A549 (cell line): ENCODE data around the gene CAPN8.

ENCODE experiments used
- CEBPB ChIP-seq, 2 experiments: fragments of >200 bp in 1 of 2; sonication (Bioruptor Twin) in 1 of 2; formaldehyde crosslinking in 1 of 2; IDR thresholded peaks; 2 replicates each; pipeline ENCODE4 v1.6.1; 2012 to 2016
- CTCF ChIP-seq: fragments of >200 bp; sonication (Bioruptor Twin); formaldehyde crosslinking; IDR thresholded peaks from 3 replicates; pipeline ENCODE4 v1.5.1; 2016
- EP300 ChIP-seq, 2 experiments: fragments of >200 bp; sonication (Bioruptor Twin); formaldehyde crosslinking; IDR thresholded peaks; 2 replicates in 1 of 2; 3 replicates in 1 of 2; pipeline ENCODE4 v1.6.1; 2016 to 2017
- POLR2A ChIP-seq: IDR thresholded peaks from 2 replicates; pipeline ENCODE4 v1.6.1; 2012; ENCODE audit warnings: mild to moderate bottlenecking, low read length
- REST ChIP-seq: fragments of 200-600 bp; sonication (generic); IDR thresholded peaks from 2 replicates; pipeline ENCODE4 v1.6.1; 2016; ENCODE audit warnings: antibody characterized with exemption, mild to moderate bottlenecking, moderate library complexity
- RNF2 ChIP-seq: fragments of 200-600 bp; sonication (generic); IDR thresholded peaks from 2 replicates; pipeline ENCODE4 v1.6.1; 2016; ENCODE audit warnings: low read depth, mild to moderate bottlenecking, antibody characterized with exemption, moderate library complexity, borderline replicate concordance

GRCh38 chr1:223616586-223616985, 48.9 kb downstream of the CAPN8 start:
- TF ChIP-seq POLR2A (no peak), REST (no peak), CEBPB (IDR thresholded peaks at IDR 0.05) (no peak), RNF2 (no peak), EP300 (IDR thresholded peaks at IDR 0.05) (no peak), CTCF (no peak)
